ENCODE data around the gene SMC1B. TPM values are rescaled to one million over a fixed set of nuclear protein-coding genes. Genes with fewer than 3 reads are reported as not detected.

SMC1B gene
- polyA plus RNA-seq, 1 donor from 2014 or later: not detected

GRCh38 chr22:45340323-45340722 lies 73.1 kb downstream of the SMC1B start:
- TF ChIP-seq SMC3 (conservative IDR thresholded peaks at IDR 0.05; ENCODE audit: poor library complexity) (no peak), EZH2 (IDR thresholded peaks at IDR 0.05; ENCODE audit: borderline replicate concordance, insufficient read depth, low read length, poor library complexity, severe bottlenecking) (no peak), TAF1 (IDR thresholded peaks at IDR 0.05; ENCODE audit: low read depth) (no peak), MXI1 (conservative IDR thresholded peaks at IDR 0.05; ENCODE audit: poor library complexity, severe bottlenecking) (no peak), POLR2AphosphoS5 (IDR thresholded peaks at IDR 0.05) (no peak), CTCF (IDR thresholded peaks at IDR 0.05; ENCODE audit: poor library complexity, severe bottlenecking) (no peak), EP300 (conservative IDR thresholded peaks at IDR 0.05; ENCODE audit: poor library complexity, severe bottlenecking) (no peak), RAD21 (conservative IDR thresholded peaks at IDR 0.05) (no peak)
- TF ChIP-seq, protein P1, sequence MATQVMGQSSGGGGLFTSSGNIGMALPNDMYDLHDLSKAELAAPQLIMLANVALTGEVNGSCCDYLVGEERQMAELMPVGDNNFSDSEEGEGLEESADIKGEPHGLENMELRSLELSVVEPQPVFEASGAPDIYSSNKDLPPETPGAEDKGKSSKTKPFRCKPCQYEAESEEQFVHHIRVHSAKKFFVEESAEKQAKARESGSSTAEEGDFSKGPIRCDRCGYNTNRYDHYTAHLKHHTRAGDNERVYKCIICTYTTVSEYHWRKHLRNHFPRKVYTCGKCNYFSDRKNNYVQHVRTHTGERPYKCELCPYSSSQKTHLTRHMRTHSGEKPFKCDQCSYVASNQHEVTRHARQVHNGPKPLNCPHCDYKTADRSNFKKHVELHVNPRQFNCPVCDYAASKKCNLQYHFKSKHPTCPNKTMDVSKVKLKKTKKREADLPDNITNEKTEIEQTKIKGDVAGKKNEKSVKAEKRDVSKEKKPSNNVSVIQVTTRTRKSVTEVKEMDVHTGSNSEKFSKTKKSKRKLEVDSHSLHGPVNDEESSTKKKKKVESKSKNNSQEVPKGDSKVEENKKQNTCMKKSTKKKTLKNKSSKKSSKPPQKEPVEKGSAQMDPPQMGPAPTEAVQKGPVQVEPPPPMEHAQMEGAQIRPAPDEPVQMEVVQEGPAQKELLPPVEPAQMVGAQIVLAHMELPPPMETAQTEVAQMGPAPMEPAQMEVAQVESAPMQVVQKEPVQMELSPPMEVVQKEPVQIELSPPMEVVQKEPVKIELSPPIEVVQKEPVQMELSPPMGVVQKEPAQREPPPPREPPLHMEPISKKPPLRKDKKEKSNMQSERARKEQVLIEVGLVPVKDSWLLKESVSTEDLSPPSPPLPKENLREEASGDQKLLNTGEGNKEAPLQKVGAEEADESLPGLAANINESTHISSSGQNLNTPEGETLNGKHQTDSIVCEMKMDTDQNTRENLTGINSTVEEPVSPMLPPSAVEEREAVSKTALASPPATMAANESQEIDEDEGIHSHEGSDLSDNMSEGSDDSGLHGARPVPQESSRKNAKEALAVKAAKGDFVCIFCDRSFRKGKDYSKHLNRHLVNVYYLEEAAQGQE (IDR thresholded peaks at IDR 0.05; ENCODE audit: borderline replicate concordance): no peak
- Histone ChIP-seq H3K36me3 (ENCODE audit: insufficient read depth, low read length) (no peaks in the 10 kb centered on the region), H3K4me3 (ENCODE audit: low read length) (no peak overlapping the region)

DNA sequence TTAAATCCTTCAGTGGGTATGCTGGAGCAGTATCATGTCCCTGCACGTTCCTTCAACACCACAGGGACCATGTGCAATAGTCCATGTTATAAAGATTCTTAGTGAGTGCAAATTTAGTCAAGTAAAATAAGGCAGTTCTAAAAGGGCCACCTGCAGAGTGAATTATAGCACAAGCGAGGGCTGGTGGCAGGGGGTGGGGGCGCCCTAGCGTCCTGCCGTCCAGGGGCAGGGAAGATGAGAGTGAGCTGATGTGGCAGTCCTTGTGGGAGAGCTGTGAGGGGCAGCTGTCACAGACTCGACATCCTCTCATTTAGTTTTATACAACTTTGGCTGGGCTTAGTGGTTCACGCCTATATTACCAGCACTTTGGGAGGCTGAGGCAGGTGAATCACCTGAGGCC lies 74.6 kb downstream of the SMC1B start:
- Histone ChIP-seq H3F3A (ENCODE audit: insufficient read depth, low read length, poor library complexity, severe bottlenecking) (no peaks in the 10 kb centered on the region), H3K79me2 (replicated peaks; ENCODE audit: insufficient read depth, low read length) (no peaks in the 10 kb centered on the region), H3K4me2 (ENCODE audit: low read length) (no peak overlapping the region), H3K27me3 (ENCODE audit: insufficient read depth, low read depth, low read length) (no peaks in the 10 kb centered on the region), H3K36me3 (ENCODE audit: insufficient read depth, low read length) (no peaks in the 10 kb centered on the region), H2AFZ (ENCODE audit: low read depth, low read length) (no peak overlapping the region), H3K4me3 (ENCODE audit: low read length) (no peak overlapping the region), H3K9me2 (ENCODE audit: insufficient read depth, low read length) (no peaks in the 10 kb centered on the region), H4K20me1 (ENCODE audit: insufficient read depth) (no peaks in the 10 kb centered on the region), H3K9me3 (ENCODE audit: low read length) (no peaks in the 10 kb centered on the region), H3K9ac (ENCODE audit: low read length) (no peak overlapping the region), H3K27ac (ENCODE audit: low read length) (no peak overlapping the region)
- no peak for TF ChIP-seq EZH2 (IDR thresholded peaks at IDR 0.05; ENCODE audit: borderline replicate concordance, insufficient read depth, low read length, poor library complexity, severe bottlenecking)
- TF ChIP-seq TAF1 (IDR thresholded peaks at IDR 0.05; ENCODE audit: low read depth): no peak
- TF ChIP-seq RAD21 (conservative IDR thresholded peaks at IDR 0.05): no peak
- no peak for TF ChIP-seq CTCF (IDR thresholded peaks at IDR 0.05; ENCODE audit: poor library complexity, severe bottlenecking)
- no peak for TF ChIP-seq MXI1 (conservative IDR thresholded peaks at IDR 0.05; ENCODE audit: poor library complexity, severe bottlenecking)
- no peak for TF ChIP-seq POLR2AphosphoS5 (IDR thresholded peaks at IDR 0.05)
- TF ChIP-seq EP300 (conservative IDR thresholded peaks at IDR 0.05; ENCODE audit: poor library complexity, severe bottlenecking): no peak
- no peak for TF ChIP-seq SMC3 (conservative IDR thresholded peaks at IDR 0.05; ENCODE audit: poor library complexity)
- TF ChIP-seq, protein P1 (IDR thresholded peaks at IDR 0.05; ENCODE audit: borderline replicate concordance): no peak

More at GRCh38 chr22:45340323-45340722, 73.1 kb downstream of the SMC1B start:
- Histone ChIP-seq H3K9ac (ENCODE audit: low read length) (no peak overlapping the region), H3K27ac (ENCODE audit: low read length) (no peak overlapping the region), H3K27me3 (ENCODE audit: insufficient read depth, low read depth, low read length) (no peaks in the 10 kb centered on the region), H4K20me1 (ENCODE audit: insufficient read depth) (no peaks in the 10 kb centered on the region), H3K9me2 (ENCODE audit: insufficient read depth, low read length) (no peaks in the 10 kb centered on the region), H3K79me2 (replicated peaks; ENCODE audit: insufficient read depth, low read length) (no peaks in the 10 kb centered on the region), H3K9me3 (ENCODE audit: low read length) (no peaks in the 10 kb centered on the region), H3K4me2 (ENCODE audit: low read length) (no peak overlapping the region), H3F3A (ENCODE audit: insufficient read depth, low read length, poor library complexity, severe bottlenecking) (no peaks in the 10 kb centered on the region), H2AFZ (ENCODE audit: low read depth, low read length) (no peak overlapping the region)
